HG02610 (cell line): ENCODE results near the gene MBD3L1.
A peak's percentile ranks its signal among the peaks of the same experiment; 100 is the strongest.

Source experiments
- ATAC-seq: cut with Tn5 transposase; IDR thresholded peaks from one replicate; pipeline ENCODE4 v1.9.1; 2021; ENCODE audit warnings: mild to moderate bottlenecking, moderate library complexity; ENCODE audit not compliant: unreplicated experiment

Gene MBD3L1

DNA sequence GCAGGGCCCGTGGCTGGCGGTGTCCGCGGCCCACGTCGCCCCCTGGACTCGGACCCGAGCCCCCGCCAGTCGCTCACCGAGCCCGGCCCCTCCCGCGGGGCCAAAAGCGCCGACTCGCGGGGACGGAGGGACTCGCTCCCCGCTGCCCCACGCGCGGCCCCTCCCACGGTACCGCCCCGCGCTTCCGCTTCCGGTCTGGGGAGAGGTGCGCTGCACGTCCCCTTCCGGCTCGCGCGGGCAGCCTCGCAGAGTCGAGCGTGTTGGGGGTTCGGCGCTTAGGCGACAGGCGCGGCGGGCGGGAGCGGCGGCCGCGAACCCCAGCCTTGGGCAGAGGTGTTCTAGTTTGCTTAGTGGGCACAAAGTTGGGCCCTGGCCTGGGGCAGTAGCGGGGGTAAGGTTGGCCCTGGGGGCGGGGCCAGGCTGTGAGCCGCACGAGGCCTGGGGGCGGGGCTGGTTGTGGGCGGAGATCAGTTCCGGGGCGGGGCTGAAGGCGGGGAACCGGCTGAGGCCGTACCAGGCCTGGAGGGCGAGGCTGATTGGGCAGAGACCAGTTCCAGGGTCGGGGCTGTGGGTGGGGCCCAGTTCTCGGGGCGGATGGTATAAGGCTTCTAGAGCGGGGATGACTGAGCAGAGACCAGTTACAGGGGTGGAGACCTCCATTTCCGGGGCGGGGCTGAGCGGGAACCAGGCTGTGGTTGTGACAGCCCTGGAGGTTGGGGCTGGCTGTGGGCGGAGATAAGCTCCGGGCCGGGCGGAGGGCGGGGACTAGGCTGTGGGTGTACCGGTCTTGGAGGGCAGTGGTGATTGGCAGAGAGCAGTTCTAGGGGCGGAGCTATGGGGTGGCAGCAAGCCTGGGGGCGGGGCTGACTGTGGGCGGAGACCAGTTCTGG is at the start of gene MBD3L1, which contains the start of gene ZNF558:
Gene MBD3L1 (plus strand): TSS at position 246 of the 890 bp plus-strand sequence. CDS start 10,302 bp downstream, outside the sequence.
Gene ZNF558 (minus strand): TSS at position 173 of the 890 bp plus-strand sequence. CDS start 9,645 bp downstream, outside the sequence.
- ATAC-seq = peak; percentile 93

DNA sequence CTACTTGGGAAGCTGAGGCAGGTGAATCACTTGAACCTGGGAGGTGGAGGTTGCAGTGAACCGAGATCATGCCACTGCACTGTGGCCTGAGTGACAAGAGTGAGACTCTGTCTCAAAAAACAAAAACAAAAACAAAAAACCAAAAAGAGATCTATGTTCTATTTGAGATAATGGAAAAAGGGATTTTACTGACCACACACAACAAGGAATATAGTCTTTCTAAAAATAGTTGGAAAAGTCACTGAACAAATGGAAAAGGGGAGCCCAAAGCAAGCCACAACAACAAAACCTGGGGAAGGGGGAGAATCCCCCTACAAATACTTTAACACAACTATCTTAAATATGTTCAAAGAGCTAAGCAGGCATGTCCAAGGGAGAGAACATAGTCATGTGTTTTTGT is 37.4 kb upstream of the MBD3L1 start:
- no peak for ATAC-seq

DNA sequence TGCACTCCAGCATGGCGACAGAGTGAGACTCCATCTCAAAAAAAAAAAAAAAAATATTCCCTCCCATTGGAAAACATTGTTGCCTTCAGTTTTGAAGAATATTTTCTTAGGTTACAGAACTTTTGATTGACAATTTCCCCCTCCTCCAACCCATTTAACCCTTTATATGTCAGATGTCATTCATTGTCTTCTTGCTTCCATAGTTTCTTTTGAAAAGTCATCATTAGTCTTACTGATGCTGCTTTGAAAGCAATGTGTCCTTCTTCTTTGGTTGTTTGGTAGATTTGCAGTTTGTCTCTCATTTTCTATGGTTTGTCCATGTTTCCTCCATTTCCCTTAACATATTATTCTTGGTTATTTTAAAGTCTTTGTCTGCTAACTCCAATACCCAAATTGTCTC is 25.5 kb upstream of the MBD3L1 start:
- no peak for ATAC-seq

DNA sequence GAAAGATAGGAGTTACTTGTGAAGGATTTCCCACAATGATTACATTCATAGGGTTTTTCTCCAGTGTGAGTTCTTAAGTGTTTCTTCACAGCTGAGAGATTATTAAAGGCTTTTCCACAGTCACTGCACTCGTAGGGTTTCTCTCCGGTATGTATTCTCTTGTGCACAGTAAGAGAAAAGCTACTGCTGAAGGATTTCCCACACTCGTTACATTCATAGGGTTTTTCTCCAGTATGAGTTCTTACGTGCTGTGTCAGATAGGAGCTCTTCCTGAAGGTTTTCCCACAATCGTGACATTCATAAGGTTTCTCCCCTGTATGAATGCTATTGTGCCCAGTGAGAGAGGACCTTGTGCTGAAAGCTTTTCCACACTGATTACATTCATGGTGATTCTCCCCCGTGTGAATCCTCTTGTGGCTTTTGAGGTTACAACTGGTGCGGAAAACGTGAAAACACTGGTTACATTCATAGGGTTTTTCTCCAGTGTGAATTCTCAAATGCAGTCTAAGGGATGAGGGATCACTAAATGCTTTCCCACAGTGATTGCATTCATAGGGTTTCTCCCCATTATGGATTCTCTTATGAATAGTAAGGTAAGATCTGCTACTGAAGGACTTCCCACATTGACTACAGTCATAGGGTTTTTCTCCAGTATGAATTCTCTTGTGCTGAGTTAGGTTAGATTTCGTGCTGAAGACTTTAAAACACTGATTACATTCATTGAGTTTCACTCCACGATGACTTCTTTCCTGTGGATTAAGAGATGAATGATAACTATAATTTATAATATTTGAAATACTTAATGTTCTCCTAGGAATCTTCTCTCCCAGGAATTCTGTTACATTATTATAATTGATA is 20.6 kb upstream of the MBD3L1 start:
- ATAC-seq = no peak

DNA sequence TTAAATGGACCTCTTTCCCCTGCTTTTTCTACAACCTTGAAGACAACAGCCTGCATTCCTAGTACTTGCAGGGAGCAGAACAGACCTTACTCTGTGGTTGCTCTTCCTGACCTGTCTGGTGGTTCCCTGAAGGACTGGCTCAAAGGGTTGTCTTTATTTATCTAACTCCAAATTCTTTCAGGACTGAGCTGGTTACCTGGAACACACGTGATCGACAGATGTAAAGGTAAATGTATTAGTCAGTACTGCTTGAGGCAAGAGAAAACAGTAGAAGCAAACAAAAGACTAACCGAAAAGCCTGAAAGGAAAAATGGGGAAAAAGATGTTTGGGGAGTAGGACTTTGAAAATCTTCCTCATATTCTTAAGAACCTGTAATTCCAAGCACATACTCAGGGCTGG is 18.0 kb upstream of the MBD3L1 start:
- ATAC-seq = no peak

DNA sequence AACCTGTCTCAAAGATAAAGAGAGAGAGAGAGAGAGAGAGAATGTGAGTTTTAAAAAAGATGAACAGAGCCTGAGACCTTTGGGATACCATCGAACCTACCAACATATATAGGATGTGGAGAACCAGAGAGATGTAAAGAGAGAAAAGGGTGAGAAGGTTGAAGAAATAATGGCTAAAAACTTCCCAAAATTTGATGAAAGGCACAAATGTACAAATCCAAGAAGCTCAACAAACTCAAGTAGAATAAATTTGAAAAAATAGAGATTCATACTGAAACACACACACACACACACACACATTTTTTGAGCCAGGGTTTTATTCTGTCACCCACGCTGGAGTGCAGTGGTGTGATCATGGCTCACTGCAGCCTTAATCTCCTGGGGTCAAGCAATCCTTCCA is 16.4 kb upstream of the MBD3L1 start:
- no peak for ATAC-seq

- ATAC-seq = no peak
Observed at GRCh38 chr19:8820234-8820633, 11.9 kb upstream of the MBD3L1 start.

GRCh38 chr19:8821748-8822241 is 10.4 kb upstream of the MBD3L1 start:
- no peak for ATAC-seq

- no peak for ATAC-seq
Observed at GRCh38 chr19:8826371-8826770, 5.8 kb upstream of the MBD3L1 start.

GRCh38 chr19:8827277-8827676 is 4.9 kb upstream of the MBD3L1 start:
- ATAC-seq = no peak

DNA sequence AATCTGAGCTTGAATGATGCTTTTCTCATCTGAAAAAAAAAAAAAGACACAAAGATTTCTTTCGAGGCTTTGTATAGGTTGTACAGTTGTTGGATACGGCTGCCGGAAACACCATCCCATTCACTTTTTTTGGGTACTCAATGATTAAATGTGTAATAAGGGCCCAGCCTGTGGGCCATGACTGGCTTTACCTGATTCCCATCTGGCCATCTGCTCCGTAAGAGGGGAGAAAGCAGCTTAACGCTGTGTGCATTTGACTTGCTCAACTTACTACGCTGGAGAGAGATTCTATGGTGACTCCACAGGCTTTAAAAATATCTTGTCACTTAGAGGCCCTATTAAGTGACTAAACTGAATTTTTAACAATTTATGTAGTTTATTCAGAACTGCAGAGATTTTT is 804 bp upstream of the MBD3L1 start:
- ATAC-seq = no peak

GRCh38 chr19:8831832-8832131 is 395 bp upstream of the MBD3L1 start:
- ATAC-seq = peak; percentile 9

DNA sequence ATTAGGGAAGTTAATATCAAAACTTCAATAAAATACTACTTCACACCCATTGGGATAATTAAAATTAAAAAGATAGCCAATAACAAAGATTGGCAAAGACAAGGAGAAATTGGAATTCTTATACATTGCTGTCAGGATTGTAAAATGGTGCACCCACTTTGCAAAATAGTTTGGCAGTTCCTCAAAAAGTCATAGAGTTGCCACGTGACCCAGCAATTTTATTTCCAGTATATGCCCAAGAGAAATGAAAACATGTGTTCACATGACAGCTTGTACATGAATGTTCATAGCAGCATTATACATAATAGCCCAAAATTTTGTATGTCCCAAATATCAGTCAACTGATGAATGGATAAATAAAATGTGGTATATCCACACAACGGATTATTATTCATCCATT is 3.3 kb downstream of the MBD3L1 start:
- no peak for ATAC-seq

DNA sequence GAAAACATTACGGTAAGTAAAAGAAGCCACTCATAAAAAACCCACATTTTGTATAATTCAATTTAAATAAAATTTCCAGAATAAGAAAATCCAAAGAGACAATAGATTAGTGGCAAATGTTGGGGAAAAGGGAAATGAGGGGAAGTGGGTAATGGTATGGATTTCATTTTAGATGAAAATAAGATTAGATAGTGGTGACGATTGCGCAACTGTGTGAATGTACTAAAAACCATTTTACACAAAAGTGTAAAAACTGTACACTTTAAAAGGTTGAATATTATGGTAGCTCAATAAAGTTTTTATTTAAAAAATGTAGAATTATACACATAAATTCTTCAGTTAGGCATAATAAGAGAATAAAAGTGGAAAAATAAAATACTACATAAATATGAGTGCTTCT is 3.7 kb downstream of the MBD3L1 start:
- no peak for ATAC-seq

GRCh38 chr19:8840708-8841107 is 8.5 kb downstream of the MBD3L1 start:
- no peak for ATAC-seq

DNA sequence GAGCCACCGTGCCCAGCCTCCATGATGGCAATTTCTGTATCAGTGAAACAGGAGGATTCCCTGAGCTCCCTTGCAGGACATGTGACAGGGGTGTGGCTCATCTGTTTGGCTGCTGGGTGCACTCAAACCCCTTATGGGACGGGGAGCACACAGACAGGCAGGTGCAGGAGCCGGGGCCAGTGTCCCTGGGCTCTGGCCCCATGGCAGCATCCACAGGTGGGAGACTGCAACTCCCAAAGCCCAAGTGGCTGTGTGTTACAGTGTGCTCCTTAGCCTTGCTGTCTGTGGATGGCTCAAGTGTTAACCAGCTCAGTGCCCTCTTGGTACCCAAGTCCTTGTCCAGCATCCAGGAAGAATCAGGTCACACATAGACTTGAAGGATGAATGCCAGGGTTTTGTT is 14.6 kb downstream of the MBD3L1 start:
- no peak for ATAC-seq

DNA sequence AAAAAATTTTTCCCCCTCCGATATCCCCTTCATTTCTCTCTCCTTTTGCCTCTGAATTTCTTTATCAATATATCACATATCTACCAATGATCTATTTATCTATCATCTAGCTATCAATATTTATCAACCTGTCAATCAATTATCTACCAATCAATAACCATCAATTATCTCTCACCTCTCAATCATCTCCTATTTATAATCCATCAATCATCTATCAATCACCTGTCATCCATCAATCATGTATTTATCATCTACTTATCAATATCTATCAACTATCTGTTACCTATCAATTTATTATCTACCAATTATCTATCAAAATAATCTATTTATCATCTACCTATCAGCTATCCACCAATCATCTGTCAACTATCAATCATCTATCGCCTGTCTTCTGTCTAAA is 17.1 kb downstream of the MBD3L1 start:
- no peak for ATAC-seq

DNA sequence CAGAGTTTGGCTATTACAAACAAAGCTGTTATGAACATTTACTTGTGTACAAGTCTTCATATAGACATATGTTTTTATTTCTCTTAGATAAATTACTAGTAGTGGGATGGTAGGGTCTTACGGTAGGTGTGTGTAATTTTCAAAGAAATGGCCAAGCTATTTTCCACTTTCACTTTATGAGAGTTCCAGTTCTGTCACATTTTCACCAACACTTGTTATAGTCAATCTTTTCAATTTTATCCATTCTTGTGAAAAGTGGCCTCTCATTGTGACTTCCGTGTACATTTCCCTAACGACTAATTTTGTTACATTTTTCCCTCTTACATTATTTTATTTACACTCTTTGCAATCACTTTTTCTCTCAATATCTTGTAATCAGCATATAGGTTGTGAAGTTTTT is 18.3 kb downstream of the MBD3L1 start:
- no peak for ATAC-seq

DNA sequence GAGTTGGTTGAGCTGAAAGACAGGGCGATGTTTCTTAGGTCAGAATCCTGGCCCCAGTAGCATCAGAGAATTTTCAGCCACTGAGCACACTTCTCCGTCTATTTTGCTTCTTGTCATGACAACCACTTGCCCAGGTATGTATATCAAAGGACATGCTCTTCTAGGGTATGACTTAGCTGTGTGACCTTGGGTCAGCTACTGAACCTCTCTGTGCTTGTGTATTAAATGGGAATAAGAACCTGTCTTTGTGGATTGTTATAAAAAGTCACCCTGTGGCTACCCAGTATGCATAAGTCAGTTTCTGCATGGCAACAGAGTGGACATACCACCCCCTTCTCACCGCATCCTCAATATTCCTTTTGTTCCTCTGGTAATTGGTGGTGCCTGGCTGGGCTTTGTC is 26.1 kb downstream of the MBD3L1 start:
- no peak for ATAC-seq

- ATAC-seq = no peak
Observed at GRCh38 chr19:8866344-8866743, 34.2 kb downstream of the MBD3L1 start.

- ATAC-seq = no peak
Observed at GRCh38 chr19:8877854-8878705, 45.9 kb downstream of the MBD3L1 start.
